GM12891 (cell line): ENCODE data around the gene RIOX2.

ENCODE experiments used
- POLR2A ChIP-seq: IDR thresholded peaks from 2 replicates; pipeline ENCODE4 v1.6.1; 2011; ENCODE audit warnings: low read depth, low read length, control low read depth
- POLR2AphosphoS5 ChIP-seq: IDR thresholded peaks from 2 replicates; pipeline ENCODE4 v1.6.1; 2011; ENCODE audit warnings: low read depth, low read length, control low read depth

GRCh38 chr3:97959872-97960271 is 12.4 kb downstream of the RIOX2 start:
- TF ChIP-seq POLR2AphosphoS5 (no peak), POLR2A (no peak)
